ENCODE results near the gene RCAN1. TPM values are rescaled to one million over a fixed set of nuclear protein-coding genes. Genes with fewer than 3 reads are reported as not detected.

Gene RCAN1
- total RNA-seq, 1 donor from 2014 or later, result 197 TPM

DNA sequence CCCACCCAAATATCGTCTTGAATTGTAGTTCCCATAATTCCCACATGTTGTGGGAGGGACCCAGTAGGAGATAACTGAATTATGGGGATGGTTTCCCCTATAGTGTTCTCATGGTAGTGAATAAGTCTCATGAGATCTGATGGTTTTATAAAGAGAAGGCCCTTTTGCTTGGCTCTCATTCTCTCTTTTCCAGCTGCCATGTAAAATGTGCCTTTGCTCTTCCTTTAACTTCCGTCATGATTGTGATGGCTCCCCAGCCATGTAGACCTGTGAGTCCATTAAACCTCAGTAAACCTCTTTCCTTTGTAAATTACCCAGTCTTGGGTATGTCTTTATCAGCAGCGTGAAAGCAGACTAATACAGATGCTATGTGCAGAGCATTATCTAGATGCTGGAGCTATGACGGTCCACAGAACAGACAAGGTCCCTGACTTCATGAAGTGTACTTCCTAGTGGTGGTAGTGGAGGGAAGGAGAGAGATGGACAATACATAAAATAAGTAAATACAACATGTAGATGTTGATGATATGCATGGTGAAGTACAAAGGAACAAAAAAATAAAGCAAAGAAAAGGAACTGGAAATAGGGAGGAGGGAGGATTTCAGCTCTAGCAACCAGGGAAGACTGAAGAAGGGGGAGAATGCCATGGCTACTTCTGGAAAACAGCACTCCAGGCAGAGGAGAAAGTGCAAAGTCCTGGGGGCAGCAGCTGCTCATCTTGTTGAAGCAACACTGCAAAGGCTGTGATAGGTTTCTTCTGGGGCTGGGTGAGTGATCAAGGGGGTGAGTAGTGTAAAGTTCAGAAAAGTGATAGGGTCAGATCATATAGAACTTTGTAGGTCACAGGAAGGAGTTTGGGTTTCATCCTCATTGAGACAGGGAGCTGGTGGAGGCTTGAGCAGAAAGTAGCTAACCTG is 6.8 kb upstream of the RCAN1 start:
- Mint-ChIP-seq H3K27ac (ENCODE audit: unreplicated experiment) (no peak overlapping the region), H3K36me3 (ENCODE audit: low read depth, unreplicated experiment) (no peaks in the 10 kb centered on the region), H3K4me1 (ENCODE audit: low read depth, unreplicated experiment) (no peaks in the 10 kb centered on the region), H3K9me3 (ENCODE audit: unreplicated experiment) (peaks cover 5% of the 10 kb centered on the region), H3K27me3 (ENCODE audit: low read depth, unreplicated experiment) (peaks cover 11% of the 10 kb centered on the region), H3K4me3 (ENCODE audit: unreplicated experiment) (no peak overlapping the region)
- Histone ChIP-seq H4K20me1 (ENCODE audit: insufficient read depth, low read length) (no peaks in the 10 kb centered on the region), H3K9ac (ENCODE audit: low read length) (no peak overlapping the region), H3K27ac (ENCODE audit: low read depth, low read length) (no peak overlapping the region), H3K4me2 (ENCODE audit: low read length) (no peak overlapping the region), H3K36me3 (ENCODE audit: insufficient read depth, low read length) (no peaks in the 10 kb centered on the region), H3K4me3 (ENCODE audit: insufficient read depth, low read depth, low read length) (no peak overlapping the region), H3K79me2 (ENCODE audit: insufficient read depth, low read length) (no peaks in the 10 kb centered on the region), H3K9me3 (ENCODE audit: insufficient read depth, low read depth, low read length) (no peaks in the 10 kb centered on the region), H2AFZ (ENCODE audit: low read depth, low read length) (no peak overlapping the region), H3K4me1 (ENCODE audit: insufficient read depth, low read length) (no peaks in the 10 kb centered on the region), H3K27me3 (ENCODE audit: insufficient read depth, low read length) (peaks cover 24% of the 10 kb centered on the region)
- TF ChIP-seq EZH2 (IDR thresholded peaks at IDR 0.05; ENCODE audit: insufficient read depth, low read length), result no peak
- TF ChIP-seq, protein P1, sequence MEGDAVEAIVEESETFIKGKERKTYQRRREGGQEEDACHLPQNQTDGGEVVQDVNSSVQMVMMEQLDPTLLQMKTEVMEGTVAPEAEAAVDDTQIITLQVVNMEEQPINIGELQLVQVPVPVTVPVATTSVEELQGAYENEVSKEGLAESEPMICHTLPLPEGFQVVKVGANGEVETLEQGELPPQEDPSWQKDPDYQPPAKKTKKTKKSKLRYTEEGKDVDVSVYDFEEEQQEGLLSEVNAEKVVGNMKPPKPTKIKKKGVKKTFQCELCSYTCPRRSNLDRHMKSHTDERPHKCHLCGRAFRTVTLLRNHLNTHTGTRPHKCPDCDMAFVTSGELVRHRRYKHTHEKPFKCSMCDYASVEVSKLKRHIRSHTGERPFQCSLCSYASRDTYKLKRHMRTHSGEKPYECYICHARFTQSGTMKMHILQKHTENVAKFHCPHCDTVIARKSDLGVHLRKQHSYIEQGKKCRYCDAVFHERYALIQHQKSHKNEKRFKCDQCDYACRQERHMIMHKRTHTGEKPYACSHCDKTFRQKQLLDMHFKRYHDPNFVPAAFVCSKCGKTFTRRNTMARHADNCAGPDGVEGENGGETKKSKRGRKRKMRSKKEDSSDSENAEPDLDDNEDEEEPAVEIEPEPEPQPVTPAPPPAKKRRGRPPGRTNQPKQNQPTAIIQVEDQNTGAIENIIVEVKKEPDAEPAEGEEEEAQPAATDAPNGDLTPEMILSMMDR (IDR thresholded peaks at IDR 0.05; ENCODE audit: insufficient read depth, low read depth, low read length), result no peak
- FAIRE-seq (no peak), DNase-seq (ENCODE audit: low read depth) (no peak)

DNA sequence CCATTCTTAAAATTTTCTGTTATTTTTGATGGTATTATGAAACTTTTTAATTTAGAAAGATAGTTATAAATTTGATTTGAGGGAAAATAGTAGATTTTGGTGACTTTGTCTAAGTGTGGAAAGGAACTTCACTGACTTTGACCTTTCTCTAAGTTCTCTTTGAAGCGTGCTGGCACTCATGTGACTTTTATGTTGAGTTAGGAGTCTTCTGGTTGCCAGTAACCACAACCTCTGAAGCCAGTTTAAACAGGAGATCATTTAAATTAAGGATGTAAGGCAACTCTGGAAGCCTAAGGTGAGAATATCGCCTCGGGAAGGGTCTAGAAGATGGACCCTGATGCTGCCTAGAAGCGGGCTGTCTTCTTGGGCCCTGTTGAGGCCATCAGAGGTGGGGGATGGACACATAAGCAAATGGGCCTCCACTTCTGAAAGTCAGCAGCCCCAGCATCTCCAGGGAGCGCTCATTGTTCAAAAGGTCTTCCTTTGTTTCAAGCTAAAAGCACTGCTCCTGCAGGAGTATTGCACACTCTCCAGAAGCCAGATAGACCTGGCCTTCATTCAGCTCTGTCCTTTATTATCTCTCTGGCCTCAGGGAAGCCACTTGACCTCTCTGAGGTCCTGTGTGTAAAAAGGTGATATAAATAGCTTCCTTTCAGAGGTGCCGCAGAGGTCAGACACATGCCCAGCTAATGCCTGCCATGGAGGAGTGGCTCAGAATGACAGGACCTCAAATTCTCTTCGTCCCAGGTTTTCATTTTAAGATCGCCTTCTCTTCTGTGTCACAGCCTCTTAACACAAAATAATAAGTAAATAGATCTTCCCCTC is 5.1 kb upstream of the RCAN1 start:
- no peak overlapping the region for H3K4me3 Mint-ChIP-seq (ENCODE audit: unreplicated experiment)
- no peak overlapping the region for H3K27ac Mint-ChIP-seq (ENCODE audit: unreplicated experiment)
- peaks cover 7% of the 10 kb centered on the region for H3K27me3 Mint-ChIP-seq (ENCODE audit: low read depth, unreplicated experiment)
- TF ChIP-seq, protein P1 (IDR thresholded peaks at IDR 0.05; ENCODE audit: insufficient read depth, low read depth, low read length), result no peak
- no peak for TF ChIP-seq EZH2 (IDR thresholded peaks at IDR 0.05; ENCODE audit: insufficient read depth, low read length)
- Histone ChIP-seq H4K20me1 (ENCODE audit: insufficient read depth, low read length) (no peaks in the 10 kb centered on the region), H3K4me3 (ENCODE audit: insufficient read depth, low read depth, low read length) (no peak overlapping the region), H2AFZ (ENCODE audit: low read depth, low read length) (no peak overlapping the region), H3K4me2 (ENCODE audit: low read length) (no peak overlapping the region), H3K79me2 (ENCODE audit: insufficient read depth, low read length) (no peaks in the 10 kb centered on the region), H3K4me1 (ENCODE audit: insufficient read depth, low read length) (peaks cover 4% of the 10 kb centered on the region), H3K9ac (ENCODE audit: low read length) (no peak overlapping the region), H3K9me3 (ENCODE audit: insufficient read depth, low read depth, low read length) (no peaks in the 10 kb centered on the region), H3K27me3 (ENCODE audit: insufficient read depth, low read length) (peaks cover 15% of the 10 kb centered on the region), H3K27ac (ENCODE audit: low read depth, low read length) (no peak overlapping the region), H3K36me3 (ENCODE audit: insufficient read depth, low read length) (no peaks in the 10 kb centered on the region)
- FAIRE-seq (no peak), DNase-seq (ENCODE audit: low read depth) (no peak)
- H3K4me1 Mint-ChIP-seq (ENCODE audit: low read depth, unreplicated experiment), result no peaks in the 10 kb centered on the region
- no peaks in the 10 kb centered on the region for H3K9me3 Mint-ChIP-seq (ENCODE audit: unreplicated experiment)
- no peaks in the 10 kb centered on the region for H3K36me3 Mint-ChIP-seq (ENCODE audit: low read depth, unreplicated experiment)
